GM12864 (cell line): ENCODE results near the gene COX7A2.

Experiments
- DNase-seq: peaks from one replicate; pipeline ENCODE4 v3.0.0-alpha.2; 2011; ENCODE audit warnings: low read depth
- H3K4me3 ChIP-seq: 2 replicates; pipeline ENCODE4 v1.5.1; 2011; ENCODE audit warnings: mild to moderate bottlenecking, low read depth, low read length, control low read depth
- CTCF ChIP-seq: IDR thresholded peaks from 2 replicates; pipeline ENCODE4 v1.5.1; 2011; ENCODE audit warnings: low read depth, mild to moderate bottlenecking, moderate library complexity, low read length, control low read depth, inconsistent platforms; ENCODE audit errors: missing control alignments

The COX7A2 gene

DNA sequence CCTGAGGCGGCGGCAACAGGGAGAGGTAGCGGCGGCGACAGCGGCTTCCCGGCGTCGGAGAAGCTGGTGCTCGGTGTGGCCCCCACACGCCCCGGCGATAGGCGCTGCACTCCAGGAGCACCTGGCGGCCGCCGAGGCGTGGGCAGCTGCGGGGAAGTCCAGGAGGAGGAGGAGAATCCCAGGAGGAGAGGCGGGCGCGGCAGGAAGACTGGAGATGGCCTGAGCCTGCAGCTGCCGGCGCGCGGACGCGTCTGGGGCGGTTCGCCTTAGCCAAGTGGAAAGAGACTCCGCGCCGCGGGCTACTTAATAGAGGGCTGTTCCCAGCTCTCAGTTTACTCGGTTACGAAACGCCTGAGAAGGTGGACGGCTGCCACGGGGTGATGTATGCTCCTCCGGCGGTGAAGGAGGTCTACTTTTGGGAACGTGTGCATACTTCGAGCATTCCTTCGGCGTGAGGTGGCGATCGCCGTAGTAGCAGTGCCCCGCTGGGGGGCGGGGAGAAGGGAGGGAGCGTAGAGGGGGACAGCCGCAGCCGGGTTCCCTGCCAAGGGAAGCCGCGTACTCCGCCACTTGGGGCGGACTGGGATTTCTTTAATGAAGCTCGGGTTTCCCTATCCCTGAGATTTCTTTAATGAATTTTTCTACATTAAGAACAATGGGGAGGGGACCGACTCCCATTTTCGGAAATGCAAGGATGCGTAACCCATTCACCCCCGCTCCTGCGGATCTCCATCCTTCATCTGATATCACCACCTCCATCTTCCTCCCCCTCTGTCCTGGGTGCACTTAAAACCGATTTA is 37.6 kb downstream of the COX7A2 start, which contains the start of gene COL12A1:
Gene COL12A1, minus strand, starts transcription at position 278 of the 800 bp plus-strand sequence. CDS start 3,261 bp downstream, outside the sequence.
- H3K4me3 ChIP-seq: no peak within 1 kb of the TSS
- TF ChIP-seq CTCF: no peak
- no peak for DNase-seq

DNA sequence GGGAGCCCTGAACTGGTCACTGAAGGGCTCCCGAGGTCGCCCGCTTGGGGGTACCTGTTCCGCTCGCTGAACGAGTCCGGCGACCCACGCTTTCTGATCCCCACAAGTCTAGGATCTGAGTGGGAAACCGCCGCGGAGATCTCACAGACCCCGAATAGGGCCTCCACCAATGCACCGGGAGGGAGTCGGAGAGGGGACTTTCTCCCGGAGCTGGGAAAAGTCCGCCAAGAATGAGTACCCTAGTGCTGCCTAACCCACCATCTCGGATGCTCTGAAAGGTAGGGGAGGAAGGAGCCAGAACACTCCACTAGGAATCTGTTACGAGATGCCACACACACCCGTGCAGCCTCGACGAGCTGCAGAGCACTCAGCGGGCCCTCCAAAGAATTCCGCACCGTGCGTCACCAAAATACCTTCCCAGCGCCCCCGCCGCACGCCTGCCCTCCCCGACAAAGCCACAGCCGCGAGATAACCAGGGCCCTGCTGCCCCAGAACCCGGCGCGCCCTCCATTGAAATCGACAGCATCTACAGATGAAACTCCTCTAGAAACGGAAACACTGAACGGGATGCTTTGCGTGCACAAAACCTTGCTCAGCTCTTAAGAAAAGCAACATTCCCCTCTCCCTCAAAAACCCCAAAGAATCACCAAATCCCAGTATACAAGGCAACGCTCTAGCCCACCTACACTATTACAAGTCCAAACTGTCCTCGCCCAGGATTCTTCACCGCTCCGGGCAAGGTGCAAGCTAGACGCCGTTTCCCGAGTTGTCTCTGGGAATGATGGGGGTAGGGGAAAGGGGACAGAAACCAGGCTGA is 38.4 kb downstream of the COX7A2 start:
- no peak for TF ChIP-seq CTCF

GRCh38 chr6:75204217-75204958 is 39.2 kb downstream of the COX7A2 start:
- TF ChIP-seq CTCF: peak; percentile 70
- H3K4me3 ChIP-seq: no peak overlapping the region
- DNase-seq: no peak

More for the DNA sequence above, 38.4 kb downstream of the COX7A2 start:
- no peak overlapping the region for H3K4me3 ChIP-seq
- DNase-seq: no peak

- no peak for TF ChIP-seq CTCF
- no peak overlapping the region for H3K4me3 ChIP-seq
Measured at GRCh38 chr6:75203721-75204120, 39.9 kb downstream of the COX7A2 start.

GRCh38 chr6:75202676-75203131 is 40.9 kb downstream of the COX7A2 start:
- H3K4me3 ChIP-seq: no peak overlapping the region
- no peak for DNase-seq
- no peak for TF ChIP-seq CTCF

More at GRCh38 chr6:75203721-75204120, 39.9 kb downstream of the COX7A2 start:
- no peak for DNase-seq

- no peak for TF ChIP-seq CTCF
- no peak for DNase-seq
- no peak overlapping the region for H3K4me3 ChIP-seq
Measured at GRCh38 chr6:75201901-75202672, 41.5 kb downstream of the COX7A2 start.
